OCI-LY1 (cell line): ENCODE data around the gene KDM3A.

Experiments used
- EZH2 ChIP-seq: fragments of 200-600 bp; sonication (generic), shearing (Covaris generic); IDR thresholded peaks from 2 replicates; pipeline ENCODE4 v1.8.0; 2017; ENCODE audit warnings: borderline replicate concordance, mixed run types, mild to moderate bottlenecking, antibody characterized with exemption, low read length, moderate library complexity, mixed read lengths
- TF ChIP-seq, protein P1 (sequence below): fragments of 200-600 bp; sonication (generic), shearing (Covaris generic); IDR thresholded peaks from 2 replicates; pipeline ENCODE4 v1.5.1; 2017; ENCODE audit warnings: mild to moderate bottlenecking, antibody characterized with exemption, low read length, moderate library complexity, mixed read lengths

DNA sequence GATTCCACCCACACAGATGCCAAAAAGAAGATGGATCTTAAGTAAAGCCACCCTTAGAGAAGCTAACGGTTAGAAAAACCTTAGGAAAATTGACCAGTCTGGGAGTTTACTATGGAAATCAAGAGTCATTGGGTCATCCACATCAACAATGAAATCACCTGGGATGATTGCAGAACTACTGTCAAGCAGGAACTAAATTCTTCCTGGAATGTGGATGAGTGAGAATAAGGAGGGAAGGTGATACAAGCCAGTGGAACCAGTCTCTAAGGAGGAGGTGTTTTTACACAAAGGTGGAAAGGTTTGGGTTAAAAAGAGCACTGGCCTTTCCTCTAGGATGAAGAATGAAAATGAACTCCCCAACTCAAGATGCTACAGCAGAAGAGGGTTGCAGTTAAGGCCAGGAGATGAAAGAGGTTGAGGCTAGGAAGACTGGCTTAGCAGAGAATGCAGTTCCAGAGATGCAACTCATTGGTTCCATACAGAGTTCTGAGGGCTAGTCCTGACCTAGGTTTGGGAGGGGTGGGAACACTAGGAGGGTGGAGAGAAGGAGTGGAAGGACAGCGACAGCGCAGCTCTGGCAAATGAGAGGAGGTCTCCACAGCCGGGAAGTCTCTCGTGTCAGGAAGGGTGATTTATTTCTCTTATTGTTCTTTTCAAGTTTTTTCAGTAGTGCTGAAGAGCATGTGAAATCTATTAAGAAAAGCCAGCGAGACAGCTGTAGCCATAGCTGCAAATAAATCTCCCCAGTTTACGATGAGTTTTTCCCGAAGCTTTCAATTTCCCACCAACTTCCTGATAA lies 27.7 kb upstream of the KDM3A start:
- TF ChIP-seq, protein P1, sequence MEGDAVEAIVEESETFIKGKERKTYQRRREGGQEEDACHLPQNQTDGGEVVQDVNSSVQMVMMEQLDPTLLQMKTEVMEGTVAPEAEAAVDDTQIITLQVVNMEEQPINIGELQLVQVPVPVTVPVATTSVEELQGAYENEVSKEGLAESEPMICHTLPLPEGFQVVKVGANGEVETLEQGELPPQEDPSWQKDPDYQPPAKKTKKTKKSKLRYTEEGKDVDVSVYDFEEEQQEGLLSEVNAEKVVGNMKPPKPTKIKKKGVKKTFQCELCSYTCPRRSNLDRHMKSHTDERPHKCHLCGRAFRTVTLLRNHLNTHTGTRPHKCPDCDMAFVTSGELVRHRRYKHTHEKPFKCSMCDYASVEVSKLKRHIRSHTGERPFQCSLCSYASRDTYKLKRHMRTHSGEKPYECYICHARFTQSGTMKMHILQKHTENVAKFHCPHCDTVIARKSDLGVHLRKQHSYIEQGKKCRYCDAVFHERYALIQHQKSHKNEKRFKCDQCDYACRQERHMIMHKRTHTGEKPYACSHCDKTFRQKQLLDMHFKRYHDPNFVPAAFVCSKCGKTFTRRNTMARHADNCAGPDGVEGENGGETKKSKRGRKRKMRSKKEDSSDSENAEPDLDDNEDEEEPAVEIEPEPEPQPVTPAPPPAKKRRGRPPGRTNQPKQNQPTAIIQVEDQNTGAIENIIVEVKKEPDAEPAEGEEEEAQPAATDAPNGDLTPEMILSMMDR = no peak
- TF ChIP-seq EZH2 = no peak
